Sigmoid colon (tissue), 4 donors: ENCODE measurements around the gene ADGRF4.

Source experiments
- CTCF ChIP-seq, 4 experiments: fragments of 450-650 bp in 3 of 4; fragments of 200-600 bp in 1 of 4; IDR thresholded peaks; one replicate each; pipeline ENCODE4 v1.5.1; 2016 to 2019; ENCODE audit warnings: antibody characterized with exemption in 4 of 4, mild to moderate bottlenecking in 3 of 4, moderate library complexity in 2 of 4
- POLR2AphosphoS5 ChIP-seq, 4 donors: sonication (generic); formaldehyde crosslinking; IDR thresholded peaks; one replicate each; pipeline ENCODE4 v1.6.1; 2017; ENCODE audit warnings: antibody characterized with exemption in 4 of 4

- TF ChIP-seq CTCF (IDR thresholded peaks at IDR 0.05) (no peak), POLR2AphosphoS5 (IDR thresholded peaks at IDR 0.05) (no peak)
Measured at GRCh38 chr6:47701363-47701762, 3.0 kb downstream of the ADGRF4 start.
